HepG2 (cell line): Measurements from ENCODE around the gene GDA. TPM values are rescaled to one million over a fixed set of nuclear protein-coding genes. Genes with fewer than 3 reads are reported as not detected.

Experiments used
- ATAC-seq: fragments of 200-7000 bp; cut with Tn5 transposase; 3 replicates; pipeline ENCODE4 v1.9.1; 2020; ENCODE audit warnings: mild to moderate bottlenecking, moderate library complexity
- BruUV-seq: library from RNA; stranded (reverse); fragments of 400-500 nt; replicated peaks from 2 replicates; lab custom pipeline; 2021; lab: Mats Ljungman, UMichigan
- CTCF ChIA-PET: fragments of 300-600 bp; formaldehyde crosslinking; extraction: SDS; loops from one replicate; lab custom pipeline; 2021; ENCODE audit warnings: low total read pairs, inconsistent platforms, low intra/inter-chr PET ratio; lab: Yijun Ruan, JAX
- POLR2A ChIA-PET: fragments of 350-600 bp; sonication (Branson Sonifier 250); formaldehyde crosslinking; loops from one replicate; lab custom pipeline; 2020; ENCODE audit warnings: antibody characterized with exemption, inconsistent platforms; lab: Yijun Ruan, JAX
- DNase-seq: peaks from one replicate; pipeline ENCODE4 v3.0.0-alpha.2; 2015; ENCODE audit warnings: low spot score
- FAIRE-seq: peaks from 3 replicates; lab custom pipeline; 2011; peaks lifted over from hg19 to GRCh38; lab: Jason Lieb, UNC
- H2AFZ ChIP-seq: one replicate; pipeline ENCODE4 v1.6.1; 2011; ENCODE audit warnings: low read length, inconsistent platforms
- H3K27ac ChIP-seq: fragments of 300-600 bp; 3 replicates; pipeline ENCODE4 v1.8.0; 2011; ENCODE audit warnings: mixed run types, mild to moderate bottlenecking, mixed read lengths, low read length, inconsistent platforms; ENCODE audit not compliant: insufficient read depth; ENCODE audit errors: extremely low read length
- H3K27me3 ChIP-seq, 2 experiments: fragments of 200-600 bp in 1 of 2; 2 replicates in 1 of 2; 3 replicates in 1 of 2; pipeline versions ENCODE4 v1.6.0 to v1.8.0; 2011; ENCODE audit warnings: low read length in 2 of 2, mild to moderate bottlenecking in 2 of 2, moderate library complexity in 2 of 2, inconsistent platforms in 1 of 2; ENCODE audit not compliant: insufficient read depth in 2 of 2, control insufficient read depth in 1 of 2
- H3K36me3 ChIP-seq, 2 experiments: fragments of 200-600 bp in 1 of 2; replicated peaks in 1 of 2; 2 replicates in 1 of 2; 3 replicates in 1 of 2; pipeline versions ENCODE4 v1.5.1 to v1.8.0; 2011; ENCODE audit warnings: low read length in 2 of 2, inconsistent platforms in 1 of 2; ENCODE audit not compliant: insufficient read depth in 2 of 2, control insufficient read depth in 1 of 2
- H3K4me1 ChIP-seq: 2 replicates; pipeline ENCODE4 v1.5.1; 2012; ENCODE audit warnings: low read length, inconsistent platforms; ENCODE audit not compliant: insufficient read depth
- H3K4me2 ChIP-seq: 2 replicates; pipeline ENCODE4 v1.6.0; 2011; ENCODE audit warnings: low read depth, low read length, inconsistent platforms
- H3K4me3 ChIP-seq, 3 experiments: fragments of 200-600 bp in 1 of 3; sonication (generic), shearing (Covaris generic) in 1 of 3; replicated peaks in 1 of 3; 2 replicates each; pipeline ENCODE4 v1.5.1; 2011 to 2016; ENCODE audit warnings: low read length in 3 of 3, inconsistent platforms in 2 of 3, low read depth in 2 of 3, mild to moderate bottlenecking in 2 of 3, control low read depth in 1 of 3, mixed read lengths in 1 of 3; ENCODE audit not compliant: insufficient read depth in 1 of 3
- H3K79me2 ChIP-seq: one replicate; pipeline ENCODE4 v1.6.1; 2011; ENCODE audit warnings: low read length, inconsistent platforms; ENCODE audit not compliant: insufficient read depth
- H3K9ac ChIP-seq: 2 replicates; pipeline ENCODE4 v1.6.0; 2011; ENCODE audit warnings: mild to moderate bottlenecking, low read depth, low read length, inconsistent platforms; ENCODE audit not compliant: insufficient read depth
- H3K9me3 ChIP-seq: 2 replicates; pipeline ENCODE4 v1.5.1; 2012; ENCODE audit warnings: mild to moderate bottlenecking, low read length
- H4K20me1 ChIP-seq: 2 replicates; pipeline ENCODE4 v1.6.0; 2011; ENCODE audit warnings: inconsistent platforms, mild to moderate bottlenecking, low read length, moderate library complexity; ENCODE audit not compliant: insufficient read depth
- KDM2A ChIP-seq: sonication (generic); formaldehyde crosslinking; IDR thresholded peaks from 2 replicates; pipeline ENCODE4 v1.4.0; 2020; ENCODE audit warnings: low read depth, missing genetic modification reagents, borderline replicate concordance
- KIAA2018 ChIP-seq: sonication (generic); formaldehyde crosslinking; IDR thresholded peaks from 2 replicates; pipeline ENCODE4 v1.5.0; 2020; ENCODE audit warnings: mild to moderate bottlenecking, missing genetic modification reagents, borderline replicate concordance
- RARG ChIP-seq: sonication (generic); formaldehyde crosslinking; IDR thresholded peaks from 2 replicates; pipeline ENCODE4 v1.4.0; 2020; ENCODE audit warnings: low read depth, mild to moderate bottlenecking, missing genetic modification reagents
- SP140L ChIP-seq: sonication (generic); formaldehyde crosslinking; IDR thresholded peaks from 2 replicates; pipeline ENCODE4 v1.4.0; 2020; ENCODE audit warnings: missing genetic modification reagents, borderline replicate concordance
- SUZ12 ChIP-seq: fragments of 150-350 bp; IDR thresholded peaks from 2 replicates; pipeline ENCODE4 v1.6.1; 2014; ENCODE audit warnings: low read depth, low read length
- ZBED4 ChIP-seq: sonication (generic); formaldehyde crosslinking; IDR thresholded peaks from 2 replicates; pipeline ENCODE4 v1.4.0; 2020; ENCODE audit warnings: missing genetic modification reagents, borderline replicate concordance
- ZNF143 ChIP-seq: sonication (generic); formaldehyde crosslinking; IDR thresholded peaks from 2 replicates; pipeline ENCODE4 v1.4.0; 2020; ENCODE audit warnings: missing genetic modification reagents
- ZNF205 ChIP-seq: IDR thresholded peaks from 2 replicates; pipeline ENCODE4 v1.6.1; 2018; ENCODE audit warnings: missing biosample characterization, missing genetic modification reagents
- ZNF75D ChIP-seq: sonication (generic); formaldehyde crosslinking; IDR thresholded peaks from 2 replicates; pipeline ENCODE4 v1.8.1; 2023; ENCODE audit warnings: missing genetic modification reagents, mild to moderate bottlenecking, borderline replicate concordance
- ZSCAN25 ChIP-seq: sonication (generic); formaldehyde crosslinking; IDR thresholded peaks from 2 replicates; pipeline ENCODE4 v1.8.0; 2022; ENCODE audit warnings: mild to moderate bottlenecking, missing genetic modification reagents
- WGBS: methylation state at CpG from one replicate; pipeline ENCODE4 v1.1.6; 2017; ENCODE audit warnings: low lambda C conversion rate; 5-methylcytosine and 5-hydroxymethylcytosine counted together
- in situ Hi-C: cut with HindIII; loops from 2 replicates; pipeline ENCODE4 v1.10.0; 2017; ENCODE audit warnings: low pct_unique_long_range_greater_than_20kb; ENCODE audit not compliant: extremely low pct_ligation_motif_present
- intact Hi-C: fragments of 100-400 bp; cut with micrococcal nuclease; formaldehyde crosslinking; loops from one replicate; pipeline ENCODE4 v1.10.0; 2022; ENCODE audit not compliant: unreplicated experiment
- polyA plus RNA-seq, 8 experiments: library from polyadenylated mRNA; depleted of rRNA in 3 of 8; stranded (reverse) in 7 of 8; unstranded in 1 of 8; fragments of >200 nt; fragmentation: Illumina TruSeq in 4 of 8; extraction: Trizol in 4 of 8; gene quantifications; 2 replicates each; pipeline versions ENCODE4 v1.2.1 to v1.2.3, GENCODE V29; 2011 to 2016; ENCODE audit warnings: low read depth in 4 of 8, missing spikeins in 1 of 8, mixed read lengths in 1 of 8; ENCODE audit not compliant: insufficient read depth in 1 of 8
- total RNA-seq, 5 experiments: library from RNA; depleted of rRNA; stranded (reverse); fragments of >200 nt; fragmentation: Illumina TruSeq; extraction: Trizol; gene quantifications; 2 replicates each; pipeline ENCODE4 v1.2.3, GENCODE V29; 2016; ENCODE audit warnings: low read depth in 1 of 5

Gene GDA
- total and polyA plus RNA-seq, 2 of the 13 experiments (the other 11 are each of a cell fraction or from before 2014, with no cell fraction given): 0.15 to 0.99 TPM

GRCh38 chr9:72278959-72279358 is 129.7 kb downstream of the GDA start (continued):
- TF ChIP-seq KIAA2018 (CRISPR knock-in tag) (no peak), ZNF143 (no peak), RARG (CRISPR knock-in tag) (no peak)

- H3K79me2 ChIP-seq: no peaks in the 10 kb centered on the region
- H3K4me3 ChIP-seq: no peak overlapping the region
- no peak overlapping the region for H3K4me2 ChIP-seq
- no peaks in the 10 kb centered on the region for H3K4me1 ChIP-seq
- no peak overlapping the region for H2AFZ ChIP-seq
- intact Hi-C loops: loop anchor here (1.0 to 5.0 kb wide), 3 partner anchors 311 to 901 kb away; no protein-coding TSS in a partner anchor
- WGBS: 8% methylated on average over 11 of the region's 11 CpGs
- H3K36me3 ChIP-seq: no peaks in the 10 kb centered on the region
- no peak overlapping the region for H3K9ac ChIP-seq
- DNase-seq (peak; percentile 38), ATAC-seq (peak; percentile 95), FAIRE-seq (peak; percentile 83)
- no TSS peak for BruUV-seq
- ChIA-PET POLR2A (no interaction called here), CTCF (interaction anchor here (0.7 to 4.1 kb wide), 6 partner anchors 12 to 542 kb away, joined by 3 to 34 read pairs (median 4); no protein-coding TSS in a partner anchor)
- no peaks in the 10 kb centered on the region for H3K27me3 ChIP-seq
- H3K27ac ChIP-seq: no peak overlapping the region
- H4K20me1 ChIP-seq: no peaks in the 10 kb centered on the region
- H3K9me3 ChIP-seq: no peaks in the 10 kb centered on the region
- in situ Hi-C loops: loop anchor here (5.0 to 10.0 kb wide), 2 partner anchors 311 to 544 kb away; no protein-coding TSS in a partner anchor
- TF ChIP-seq SUZ12 (0 out of 2 replicates have a peak, but pooled peaks have one; percentile 9), ZNF205 (no peak), ZNF75D (CRISPR knock-in tag) (no peak), KDM2A (CRISPR knock-in tag) (0 out of 2 replicates have a peak, but pooled peaks have one; percentile 23), ZBED4 (no peak), SP140L (CRISPR knock-in tag) (0 out of 2 replicates have a peak, but pooled peaks have one; percentile 38), ZSCAN25 (no peak)
Measured at GRCh38 chr9:72280913-72281500, 131.8 kb downstream of the GDA start.
